ACC112 (cell line): ENCODE results near the gene IL17C.

Experiments
- H2AFZ ChIP-seq: fragments of 200-600 bp; sonication (generic); one replicate; pipeline ENCODE4 v1.6.0; 2017; ENCODE audit warnings: antibody characterized with exemption, low read length; ENCODE audit not compliant: unreplicated experiment
- H3K27ac ChIP-seq: fragments of 200-600 bp; sonication (generic); 2 replicates; pipeline ENCODE4 v1.5.1; 2014; ENCODE audit warnings: low read depth, mild to moderate bottlenecking, antibody characterized with exemption, low read length, moderate library complexity
- H3K27me3 ChIP-seq: fragments of 200-600 bp; sonication (generic); 2 replicates; pipeline ENCODE4 v1.6.1; 2014; ENCODE audit warnings: mild to moderate bottlenecking, antibody characterized with exemption, low read length, moderate library complexity, mixed read lengths; ENCODE audit not compliant: insufficient read depth
- H3K36me3 ChIP-seq: fragments of 200-600 bp; sonication (generic); 2 replicates; pipeline ENCODE4 v1.6.1; 2016; ENCODE audit warnings: mild to moderate bottlenecking, antibody characterized with exemption, low read length, moderate library complexity, mixed read lengths; ENCODE audit not compliant: insufficient read depth
- H3K4me1 ChIP-seq: fragments of 200-600 bp; sonication (generic); one replicate; pipeline ENCODE4 v1.6.1; 2016; ENCODE audit warnings: low read length, mixed read lengths; ENCODE audit not compliant: insufficient read depth, unreplicated experiment, control insufficient read depth
- H3K4me3 ChIP-seq: fragments of 200-600 bp; sonication (generic); 2 replicates; pipeline ENCODE4 v1.5.1; 2014; ENCODE audit warnings: mild to moderate bottlenecking, low read depth, low read length
- H3K79me2 ChIP-seq: fragments of 200-600 bp; sonication (generic); one replicate; pipeline ENCODE4 v1.6.0; 2016; ENCODE audit warnings: low read length; ENCODE audit not compliant: control insufficient read depth, unreplicated experiment, insufficient read depth

IL17C gene

DNA sequence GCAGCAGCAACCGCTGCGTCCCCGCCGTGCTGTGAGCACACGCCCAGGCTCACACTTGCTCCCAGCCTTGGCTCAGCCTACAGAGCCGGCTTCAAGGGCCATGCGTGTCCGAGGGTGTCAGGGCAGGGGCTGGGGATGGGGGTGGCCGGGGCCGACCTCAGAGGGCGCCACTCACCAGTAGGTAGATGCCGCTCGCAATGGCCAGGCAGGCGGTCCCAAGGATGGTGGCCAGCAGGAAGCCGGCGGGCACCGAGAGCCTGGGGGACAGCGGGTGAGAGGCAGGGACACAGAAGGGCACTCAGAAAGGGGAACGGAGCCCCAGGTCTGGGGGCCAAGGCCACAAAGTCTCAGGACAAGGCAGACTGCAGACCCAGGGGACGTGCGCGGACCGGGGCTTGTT lies 7.6 kb downstream of the IL17C start:
- Histone ChIP-seq H3K79me2 (peaks cover 16% of the 10 kb centered on the region), H2AFZ (no peak overlapping the region), H3K36me3 (no peaks in the 10 kb centered on the region), H3K27ac (no peak overlapping the region), H3K4me3 (no peak overlapping the region), H3K27me3 (no peaks in the 10 kb centered on the region), H3K4me1 (no peaks in the 10 kb centered on the region)

DNA sequence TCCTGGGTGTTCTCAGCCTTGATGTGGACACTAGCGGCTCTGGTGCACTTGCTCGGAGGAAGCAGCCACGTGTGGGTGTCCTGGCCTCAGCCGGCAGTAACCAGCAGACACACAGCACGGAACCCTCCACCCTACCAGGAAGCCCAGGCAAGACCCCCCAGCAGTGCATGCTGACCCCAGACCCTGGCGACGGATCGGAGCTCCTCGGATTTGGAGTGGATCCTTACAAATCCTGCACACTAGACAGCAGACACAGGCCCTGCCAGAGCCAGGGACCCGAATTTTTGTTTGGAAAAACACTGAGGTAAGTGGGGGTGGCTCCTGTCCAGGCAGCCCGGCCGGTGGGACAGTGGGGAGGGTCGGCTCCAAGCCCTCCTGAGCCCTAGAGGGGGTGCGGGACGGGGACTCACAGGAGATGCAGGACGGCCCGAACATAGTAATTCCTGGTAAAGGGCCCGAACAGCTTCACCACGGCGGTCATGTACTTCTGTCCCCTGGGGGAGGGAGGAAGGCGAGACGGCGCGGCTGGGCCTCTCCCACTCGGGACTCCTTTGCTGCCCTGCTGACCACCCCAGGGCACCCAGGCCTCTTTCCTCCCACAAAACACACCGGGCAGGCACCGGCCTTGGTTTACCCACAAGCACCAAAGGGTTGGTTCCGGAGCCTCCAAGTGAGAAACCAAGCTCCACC lies 8.1 kb downstream of the IL17C start:
- H3K27me3 ChIP-seq: no peaks in the 10 kb centered on the region
- no peak overlapping the region for H3K4me3 ChIP-seq
- no peak overlapping the region for H3K27ac ChIP-seq
- H3K79me2 ChIP-seq: peaks cover 16% of the 10 kb centered on the region
- H3K36me3 ChIP-seq: no peaks in the 10 kb centered on the region
- H2AFZ ChIP-seq: no peak overlapping the region
- H3K4me1 ChIP-seq: peaks cover 5% of the 10 kb centered on the region

DNA sequence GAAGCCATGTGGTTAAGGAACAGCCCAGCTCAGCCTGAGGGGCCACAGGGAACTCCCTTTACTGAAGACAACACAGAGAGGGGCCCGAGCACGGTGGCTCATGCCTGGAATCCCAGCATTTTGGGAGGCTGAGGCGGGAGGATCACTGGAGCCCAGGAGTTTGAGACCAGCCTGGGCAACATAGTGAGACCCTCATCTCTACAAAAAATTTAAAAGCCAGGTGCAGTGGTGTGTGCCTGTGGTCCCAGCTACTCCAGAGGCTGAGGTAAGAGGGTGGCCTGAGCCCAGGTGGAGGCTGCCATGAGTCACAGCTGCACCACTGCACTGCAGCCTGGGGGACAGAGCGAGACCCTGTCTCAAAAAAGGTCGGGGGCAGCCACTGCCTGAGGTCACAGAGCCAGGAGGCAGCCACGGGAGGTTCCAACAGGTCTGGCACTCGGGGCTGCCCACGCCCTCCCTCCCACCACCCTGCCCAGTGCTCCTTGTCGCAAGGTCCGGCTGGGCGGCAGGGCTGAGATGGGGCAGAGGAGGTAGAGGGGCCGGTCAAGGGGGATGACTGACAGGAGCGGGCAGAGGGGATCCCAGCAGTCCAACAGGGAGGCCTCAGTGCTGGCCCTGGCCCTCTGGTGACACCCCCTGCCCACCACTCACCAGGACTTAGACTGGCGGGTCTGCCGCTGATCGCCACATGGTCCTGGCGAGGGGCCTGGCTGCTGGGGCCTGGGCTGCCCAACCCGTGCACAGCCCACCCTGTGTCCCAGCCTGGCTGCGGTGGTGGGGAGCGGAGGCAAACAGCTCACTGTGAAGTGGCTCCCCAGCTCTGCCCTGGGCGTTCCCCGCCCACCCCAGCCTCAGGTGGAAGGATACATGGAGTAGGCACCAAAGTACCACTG lies 9.1 kb downstream of the IL17C start:
- H3K36me3 ChIP-seq: no peaks in the 10 kb centered on the region
- H3K27me3 ChIP-seq: no peaks in the 10 kb centered on the region
- peaks cover 6% of the 10 kb centered on the region for H3K4me1 ChIP-seq

DNA sequence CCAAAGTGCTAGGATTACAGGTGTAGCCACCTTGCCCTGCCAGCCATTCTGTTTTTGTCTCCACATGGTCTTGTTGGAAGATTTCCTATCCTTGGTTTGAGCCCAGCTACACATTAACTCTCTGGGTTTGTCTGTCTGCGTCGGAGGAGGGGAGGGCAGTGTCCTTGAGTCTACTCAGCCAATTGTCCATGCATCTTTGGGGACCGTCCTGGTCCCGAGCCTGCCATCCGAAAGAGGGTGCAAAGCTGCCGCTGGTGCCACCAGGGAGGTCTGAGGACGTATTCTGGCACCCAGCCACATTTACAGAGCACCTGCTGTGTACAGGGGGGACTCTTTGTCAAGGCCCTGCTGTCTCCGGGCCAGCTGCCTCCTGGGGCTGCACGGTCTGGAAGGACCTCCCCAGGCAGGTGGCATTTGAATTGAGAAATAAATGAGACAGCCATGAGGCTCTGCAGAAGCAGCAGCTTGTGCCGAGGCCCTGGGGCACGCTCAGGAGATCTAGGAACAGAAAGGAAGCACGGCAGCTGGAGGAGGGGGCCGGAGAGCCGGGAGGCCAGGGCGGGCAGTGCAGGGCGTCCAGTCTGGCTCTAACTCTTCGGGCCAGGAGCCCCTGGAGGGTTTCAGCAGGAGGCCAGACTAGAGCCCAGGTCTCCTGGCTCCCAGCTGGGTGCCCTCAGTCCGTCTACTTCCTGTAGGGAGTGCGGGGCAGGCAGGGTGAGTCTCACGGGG lies 11.0 kb downstream of the IL17C start:
- H3K27ac ChIP-seq: no peak overlapping the region
- H3K4me3 ChIP-seq: peak overlapping the region; percentile 100
- H2AFZ ChIP-seq: no peak overlapping the region
- no peaks in the 10 kb centered on the region for H3K27me3 ChIP-seq
- H3K79me2 ChIP-seq: peaks cover 16% of the 10 kb centered on the region
- H3K4me1 ChIP-seq: peaks cover 6% of the 10 kb centered on the region
- no peaks in the 10 kb centered on the region for H3K36me3 ChIP-seq

More for the DNA sequence above, 9.1 kb downstream of the IL17C start:
- no peak overlapping the region for H3K4me3 ChIP-seq
- H2AFZ ChIP-seq: no peak overlapping the region
- peaks cover 16% of the 10 kb centered on the region for H3K79me2 ChIP-seq
- no peak overlapping the region for H3K27ac ChIP-seq

DNA sequence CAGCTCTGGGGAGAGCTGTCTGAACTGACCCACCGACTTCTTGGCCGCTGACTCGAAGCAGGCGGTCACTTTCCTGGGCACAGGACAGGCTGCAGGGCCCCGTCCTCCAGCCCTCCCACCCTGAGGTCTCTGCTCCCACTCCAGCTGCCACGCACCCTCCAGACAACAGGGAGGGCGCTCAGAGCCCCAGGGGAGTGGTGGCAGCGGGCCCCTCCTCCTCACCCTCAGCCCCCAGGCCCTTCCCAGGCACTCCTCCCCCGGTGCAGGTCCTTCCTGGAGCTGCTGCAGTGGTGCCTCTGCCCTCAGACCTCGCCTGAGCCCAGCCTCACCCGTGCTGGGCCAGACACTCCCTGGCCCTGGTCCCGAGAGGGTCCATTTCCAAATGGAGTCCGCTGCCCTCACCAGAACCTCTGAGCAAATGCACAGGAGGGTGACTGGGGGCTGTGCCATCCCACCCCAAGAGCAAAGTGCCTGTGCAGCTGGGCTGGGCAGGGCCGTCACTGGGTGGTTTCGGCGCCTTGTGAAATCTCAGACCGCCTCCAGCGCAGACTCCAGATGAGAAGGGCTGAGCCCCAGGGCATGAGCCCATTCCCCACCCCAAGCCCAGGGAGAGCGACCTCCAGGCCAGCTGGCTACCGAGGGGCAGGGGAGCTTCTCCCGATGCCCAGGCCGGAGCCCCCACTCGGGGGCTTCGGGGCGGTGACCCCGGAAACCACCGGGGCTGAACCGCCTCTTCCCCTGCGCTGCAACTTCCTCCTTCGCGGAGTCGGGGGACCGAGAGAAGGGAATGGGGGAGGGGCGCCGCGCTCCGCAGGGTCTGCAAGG lies 11.8 kb downstream of the IL17C start:
- peaks cover 16% of the 10 kb centered on the region for H3K79me2 ChIP-seq
- peaks cover 6% of the 10 kb centered on the region for H3K4me1 ChIP-seq
- no peaks in the 10 kb centered on the region for H3K36me3 ChIP-seq
- H3K27ac ChIP-seq: no peak overlapping the region
- peak overlapping the region; percentile 100 for H3K4me3 ChIP-seq
- H3K27me3 ChIP-seq: no peaks in the 10 kb centered on the region
- peak overlapping the region; percentile 83 for H2AFZ ChIP-seq

DNA sequence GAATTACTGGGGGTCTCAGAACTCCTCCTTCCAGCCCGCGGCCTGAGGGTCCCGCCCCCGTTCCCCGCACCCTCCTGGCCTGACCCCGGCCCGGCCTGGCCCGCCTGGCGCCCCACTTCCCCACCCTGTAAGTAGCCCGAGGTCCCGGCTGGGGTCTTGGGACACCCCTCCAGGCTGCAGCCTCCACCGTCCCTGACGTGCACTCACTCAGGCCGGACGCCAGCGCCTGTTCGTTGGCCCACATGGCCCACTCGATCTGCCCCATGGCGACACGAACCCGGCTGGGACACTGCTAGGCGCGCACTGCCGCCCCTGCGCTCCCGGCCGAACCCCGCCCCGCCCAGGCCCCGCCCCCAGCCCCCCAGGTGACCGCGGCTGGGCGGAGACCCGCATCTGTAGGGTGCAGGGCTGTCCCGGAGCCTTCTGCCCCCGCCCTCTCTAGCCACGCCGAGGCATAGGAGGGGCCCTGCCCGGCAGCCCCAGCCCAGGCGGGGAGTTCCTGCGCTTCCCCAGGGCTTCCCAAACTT lies 12.4 kb downstream of the IL17C start, which contains the start of gene CYBA:
CYBA (minus strand) TSS at position 305 of the 527 bp plus-strand sequence; CDS start at position 265, 40 bp downstream.
- Histone ChIP-seq H2AFZ (peak within 1 kb of the TSS; percentile 83), H3K4me1 (peaks cover 6% of the 10 kb centered on the region), H3K27me3 (no peaks in the 10 kb centered on the region), H3K27ac (no peak within 1 kb of the TSS), H3K4me3 (peak within 1 kb of the TSS; percentile 100), H3K79me2 (peaks cover 16% of the 10 kb centered on the region), H3K36me3 (no peaks in the 10 kb centered on the region)

DNA sequence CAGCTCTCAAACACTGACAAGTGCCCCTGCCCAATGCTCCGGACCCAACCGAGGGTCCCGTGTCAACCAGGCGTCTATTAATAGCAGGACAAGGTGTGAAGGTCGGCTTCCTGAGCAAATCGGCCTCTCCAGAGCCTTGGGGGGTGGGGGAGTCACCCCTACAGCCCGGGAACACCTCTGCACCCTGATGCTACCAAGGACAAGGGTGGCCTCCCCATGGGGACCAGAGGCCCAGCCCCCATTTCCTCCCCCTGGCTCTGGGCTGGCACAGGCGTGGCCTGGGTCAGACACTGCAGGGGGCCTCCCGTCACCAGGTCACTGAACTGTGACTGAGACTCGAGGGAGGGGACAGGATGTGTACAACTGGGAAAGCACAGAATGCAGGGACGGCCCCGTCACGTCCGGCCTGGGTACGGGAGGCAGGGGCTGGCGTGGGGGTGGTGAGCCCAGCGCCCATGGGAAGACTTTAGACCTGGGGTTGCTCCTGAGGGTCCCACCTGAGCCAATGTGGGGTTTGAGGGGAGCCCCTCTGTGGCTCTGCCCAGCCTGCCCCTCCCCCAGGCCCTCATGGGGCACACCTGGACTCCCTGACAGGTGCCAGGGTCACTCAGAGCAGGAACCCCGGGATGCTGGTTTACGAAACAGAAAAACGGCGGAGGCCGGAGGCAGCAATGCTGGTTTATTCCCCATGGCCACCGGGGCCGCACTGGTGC lies 13.1 kb downstream of the IL17C start:
- peaks cover 16% of the 10 kb centered on the region for H3K79me2 ChIP-seq
- H3K27ac ChIP-seq: no peak overlapping the region
- H3K4me1 ChIP-seq: peaks cover 6% of the 10 kb centered on the region
- peak overlapping the region; percentile 100 for H3K4me3 ChIP-seq
- no peak overlapping the region for H2AFZ ChIP-seq
- no peaks in the 10 kb centered on the region for H3K36me3 ChIP-seq
- no peaks in the 10 kb centered on the region for H3K27me3 ChIP-seq

DNA sequence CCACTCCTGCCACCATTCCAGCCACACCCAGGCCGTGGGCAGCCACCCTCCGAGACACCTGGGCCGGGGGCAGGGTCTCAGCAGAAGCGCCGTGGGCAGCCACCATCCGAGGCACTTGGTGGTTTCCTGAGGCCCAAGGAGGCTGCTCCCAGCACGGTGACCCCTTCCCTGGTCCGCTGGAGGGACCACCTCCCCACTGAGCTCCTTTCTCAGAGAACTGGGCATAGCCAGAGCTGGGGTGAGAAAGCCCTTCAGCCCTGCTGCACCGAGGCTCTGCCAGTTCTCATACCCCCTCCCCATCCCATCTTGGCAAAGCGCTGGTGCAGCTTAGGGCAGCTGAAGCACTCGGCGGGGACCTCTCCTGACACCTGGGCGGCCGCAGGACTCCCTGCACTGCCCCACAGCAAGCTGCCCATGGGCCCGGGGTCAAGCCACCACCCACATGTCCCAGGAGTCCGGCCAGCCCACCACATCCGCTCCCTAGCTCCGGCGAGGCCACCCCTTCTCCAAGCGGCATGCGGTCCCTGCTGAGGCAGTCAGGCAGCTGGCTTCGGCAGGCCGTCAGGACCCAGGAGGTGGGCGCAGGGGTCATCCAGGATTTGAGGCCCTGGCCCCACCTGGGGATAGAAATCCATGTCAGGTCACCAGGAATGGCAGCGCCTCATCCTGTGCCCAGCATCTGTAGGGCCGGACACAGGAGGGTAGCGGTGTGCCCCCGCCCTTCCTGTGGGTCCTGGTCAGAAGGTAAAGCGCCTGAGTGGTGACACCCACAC lies 13.8 kb downstream of the IL17C start:
- H3K27me3 ChIP-seq: no peaks in the 10 kb centered on the region
- no peak overlapping the region for H2AFZ ChIP-seq
- H3K79me2 ChIP-seq: peaks cover 16% of the 10 kb centered on the region
- peaks cover 6% of the 10 kb centered on the region for H3K4me1 ChIP-seq
- no peak overlapping the region for H3K27ac ChIP-seq
- no peaks in the 10 kb centered on the region for H3K36me3 ChIP-seq
- no peak overlapping the region for H3K4me3 ChIP-seq

DNA sequence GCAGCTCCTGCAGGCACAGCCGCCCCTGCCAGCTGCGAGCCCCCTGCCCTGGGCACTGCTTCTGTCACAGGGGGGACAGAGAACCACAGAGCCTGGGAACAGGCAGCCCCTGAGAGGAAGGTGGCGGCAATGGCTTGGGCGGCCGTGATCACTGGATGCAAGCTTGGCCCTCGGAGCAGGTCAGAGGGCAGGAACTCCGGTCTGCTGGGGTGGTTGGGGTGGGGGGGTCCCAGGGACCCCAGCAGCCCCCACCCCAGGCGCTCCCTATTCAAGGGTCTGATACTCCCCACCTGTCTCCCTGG lies 14.3 kb downstream of the IL17C start:
- H3K27ac ChIP-seq: no peak overlapping the region
- H2AFZ ChIP-seq: no peak overlapping the region
- H3K4me3 ChIP-seq: no peak overlapping the region
- no peaks in the 10 kb centered on the region for H3K27me3 ChIP-seq
- peaks cover 6% of the 10 kb centered on the region for H3K4me1 ChIP-seq
- peaks cover 16% of the 10 kb centered on the region for H3K79me2 ChIP-seq
- H3K36me3 ChIP-seq: no peaks in the 10 kb centered on the region
